B cell (primary cell): Measurements from ENCODE around the gene ZNF579. TPM values are rescaled to one million over a fixed set of nuclear protein-coding genes. Genes with fewer than 3 reads are reported as not detected.

Experiments used
- ATAC-seq: fragments of 200-7000 bp; cut with Tn5 transposase; one replicate; pipeline ENCODE4 v1.10.0; 2021; ENCODE audit warnings: low read depth, mild to moderate bottlenecking, moderate number of reproducible peaks, moderate library complexity
- CTCF ChIA-PET: fragments of 350-600 bp; sonication (Branson Sonifier 250); formaldehyde crosslinking; loops from one replicate; lab custom pipeline; 2021; ENCODE audit warnings: antibody characterized with exemption, inconsistent platforms; lab: Charles Lee
- POLR2A ChIA-PET: fragments of 350-600 bp; sonication (Branson Sonifier 250); formaldehyde crosslinking; loops from one replicate; lab custom pipeline; 2021; ENCODE audit warnings: antibody characterized with exemption; lab: Charles Lee
- DNase-seq: peaks from one replicate; pipeline ENCODE4 v3.0.0; 2013
- H2AFZ ChIP-seq: 2 replicates; pipeline ENCODE4 v1.6.1; 2012; ENCODE audit warnings: mild to moderate bottlenecking, low read depth, low read length; ENCODE audit not compliant: insufficient read depth, poor library complexity, severe bottlenecking
- H3K27ac ChIP-seq, 2 donors: 1 replicate in 1 of 2; 2 replicates in 1 of 2; pipeline ENCODE4 v1.5.1; 2012 to 2013; ENCODE audit warnings: low read length in 2 of 2, mild to moderate bottlenecking in 2 of 2, moderate library complexity in 1 of 2
- H3K27me3 ChIP-seq, 4 experiments: fragments of 200-600 bp in 1 of 4; sonication (generic) in 1 of 4; replicated peaks in 1 of 4; 1 replicate in 2 of 4; 2 replicates in 2 of 4; pipeline versions ENCODE4 v1.6.1 to v1.7.0; 2013 to 2016; ENCODE audit warnings: low read length in 3 of 4, mild to moderate bottlenecking in 2 of 4, mixed read lengths in 1 of 4, moderate library complexity in 1 of 4; ENCODE audit not compliant: insufficient read depth in 4 of 4, control insufficient read depth in 3 of 4; ENCODE audit errors: control extremely low read depth in 1 of 4
- H3K36me3 ChIP-seq, 2 experiments: replicated peaks in 1 of 2; 1 replicate in 1 of 2; 2 replicates in 1 of 2; pipeline versions ENCODE4 v1.6.1 to v1.7.1; 2013; ENCODE audit warnings: low read length in 1 of 2; ENCODE audit not compliant: insufficient read depth in 2 of 2, control insufficient read depth in 1 of 2; ENCODE audit errors: control extremely low read depth in 1 of 2, extremely low read depth in 1 of 2
- H3K4me1 ChIP-seq, 2 donors: fragments of 200-600 bp in 1 of 2; sonication (generic) in 1 of 2; 1 replicate in 1 of 2; 2 replicates in 1 of 2; pipeline versions ENCODE4 v1.5.1 to v1.6.1; 2013 to 2017; ENCODE audit warnings: low read length in 2 of 2; ENCODE audit not compliant: control insufficient read depth in 2 of 2, insufficient read depth in 2 of 2
- H3K4me2 ChIP-seq: replicated peaks from 2 replicates; pipeline ENCODE3; 2012; ENCODE audit warnings: mild to moderate bottlenecking, low read depth, low read length; ENCODE audit not compliant: poor library complexity, severe bottlenecking
- H3K4me3 ChIP-seq, 5 experiments: fragments of 200-600 bp in 1 of 5; sonication (generic) in 1 of 5; 1 replicate in 3 of 5; 2 replicates in 2 of 5; pipeline versions ENCODE4 v1.5.1 to v1.7.0; 2011 to 2016; ENCODE audit warnings: low read length in 4 of 5, mild to moderate bottlenecking in 4 of 5, low read depth in 2 of 5, control low read depth in 1 of 5, moderate library complexity in 1 of 5; ENCODE audit not compliant: insufficient read depth in 1 of 5; ENCODE audit errors: control extremely low read depth in 1 of 5, extremely low read depth in 1 of 5
- H3K79me2 ChIP-seq: fragments of 200-600 bp; sonication (generic); one replicate; pipeline ENCODE4 v1.6.0; 2016; ENCODE audit warnings: low read length; ENCODE audit not compliant: control insufficient read depth, insufficient read depth
- H3K9ac ChIP-seq: fragments of 200-600 bp; sonication (generic); 2 replicates; pipeline ENCODE4 v1.6.1; 2017; ENCODE audit warnings: mild to moderate bottlenecking, low read length, moderate library complexity
- H3K9me3 ChIP-seq, 3 donors: one replicate each; pipeline versions ENCODE4 v1.6.1 to v1.7.1; 2013; ENCODE audit warnings: low read length in 2 of 3; ENCODE audit not compliant: control insufficient read depth in 2 of 3, insufficient read depth in 1 of 3; ENCODE audit errors: control extremely low read depth in 1 of 3
- H4K20me1 ChIP-seq: 2 replicates; pipeline ENCODE4 v1.6.0; 2012; ENCODE audit warnings: mild to moderate bottlenecking, low read length; ENCODE audit not compliant: insufficient read depth, control insufficient read depth, poor library complexity, severe bottlenecking
- H3K27ac Mint-ChIP-seq: one replicate; pipeline ENCODE4 v1.8.0; 2021; ENCODE audit warnings: mixed read lengths
- H3K27me3 Mint-ChIP-seq: one replicate; pipeline ENCODE4 v1.8.0; 2021; ENCODE audit warnings: mixed read lengths
- H3K4me1 Mint-ChIP-seq: one replicate; pipeline ENCODE4 v1.8.0; 2021; ENCODE audit warnings: mixed read lengths
- H3K4me3 Mint-ChIP-seq: one replicate; pipeline ENCODE4 v1.8.0; 2021; ENCODE audit warnings: mixed read lengths
- H3K9me3 Mint-ChIP-seq: one replicate; pipeline ENCODE4 v1.8.0; 2022; ENCODE audit warnings: mixed read lengths; ENCODE audit not compliant: insufficient read depth
- CTCF ChIP-seq: fragments of 200-600 bp; IDR thresholded peaks from one replicate; pipeline ENCODE4 v1.8.0; 2022; ENCODE audit warnings: antibody characterized with exemption, mild to moderate bottlenecking
- EZH2 ChIP-seq: IDR thresholded peaks from 2 replicates; pipeline ENCODE4 v1.6.1; 2012; ENCODE audit warnings: borderline replicate concordance, low read depth, mild to moderate bottlenecking, moderate library complexity, low read length; ENCODE audit not compliant: insufficient read depth, poor library complexity, severe bottlenecking
- WGBS: methylation state at CpG from one replicate; pipeline ENCODE4 v1.1.5; 2013; ENCODE audit warnings: missing lambda C conversion rate; ENCODE audit not compliant: insufficient coverage; 5-methylcytosine and 5-hydroxymethylcytosine counted together
- intact Hi-C: fragments of 100-400 bp; cut with micrococcal nuclease; formaldehyde crosslinking; loops from one replicate; pipeline ENCODE4 v1.10.0; 2022
- polyA plus RNA-seq: library from polyadenylated mRNA; depleted of rRNA; stranded (reverse); fragments of >200 nt; gene quantifications from 2 replicates; pipeline ENCODE4 v1.2.3, GENCODE V29; 2012
- total RNA-seq, 2 donors: library from RNA; stranded (reverse); fragments of 120-200 nt in 1 of 2; gene quantifications; 1 replicate in 1 of 2; 2 replicates in 1 of 2; pipeline versions ENCODE4 v1.2.3 to v1.2.4, GENCODE V29; 2013 to 2022

ZNF579 gene
- total and polyA plus RNA-seq, 2 donors (not counting 1 experiment from before 2014, with no cell fraction given), result 3.7 to 10.3 TPM

GRCh38 chr19:55539090-55539984 lies 41.3 kb downstream of the ZNF579 start:
- Mint-ChIP-seq H3K4me3 (no peak overlapping the region), H3K27me3 (peaks cover 8% of the 10 kb centered on the region), H3K9me3 (peaks cover 4% of the 10 kb centered on the region), H3K27ac (no peak overlapping the region), H3K4me1 (no peaks in the 10 kb centered on the region)
- Histone ChIP-seq H2AFZ (no peak overlapping the region), H3K9me3 (no peaks in the 10 kb centered on the region), H3K36me3 (no peaks in the 10 kb centered on the region), H3K9ac (no peak overlapping the region), H3K4me2 (no peak overlapping the region), H3K4me1 (no peaks in the 10 kb centered on the region), H4K20me1 (no peaks in the 10 kb centered on the region), H3K27ac (no peak overlapping the region), H3K27me3 (peaks cover 0 to 3% (median 0%) of the 10 kb centered on the region in 4 experiments), H3K79me2 (no peaks in the 10 kb centered on the region), H3K4me3 (no peak overlapping the region)
- DNase-seq (no peak), ATAC-seq (no peak)
- intact Hi-C loops, result no loop called here
- CTCF ChIA-PET, result no interaction called here
- WGBS, result 95% methylated on average over 33 of the region's 33 CpGs
- no peak for TF ChIP-seq CTCF
- TF ChIP-seq EZH2, result no peak
- POLR2A ChIA-PET, result no interaction called here

GRCh38 chr19:55538132-55538531 lies 42.5 kb downstream of the ZNF579 start:
- H3K9me3 Mint-ChIP-seq, result no peaks in the 10 kb centered on the region
- CTCF ChIA-PET, result no interaction called here

More at GRCh38 chr19:55538132-55538531, 42.5 kb downstream of the ZNF579 start:
- no peaks in the 10 kb centered on the region for H4K20me1 ChIP-seq
- no peaks in the 10 kb centered on the region for H3K9me3 ChIP-seq
- TF ChIP-seq EZH2, result no peak
- TF ChIP-seq CTCF, result no peak
- H3K27ac ChIP-seq, result no peak overlapping the region
- H3K79me2 ChIP-seq, result no peaks in the 10 kb centered on the region
- H3K27me3 Mint-ChIP-seq, result peaks cover 4% of the 10 kb centered on the region
- 89% methylated on average over 3 of the region's 5 CpGs for WGBS
- H2AFZ ChIP-seq, result no peak overlapping the region
- intact Hi-C loops, result no loop called here
- H3K4me2 ChIP-seq, result no peak overlapping the region
- H3K4me1 Mint-ChIP-seq, result no peaks in the 10 kb centered on the region
- H3K4me3 Mint-ChIP-seq, result no peak overlapping the region
- H3K4me1 ChIP-seq, result no peaks in the 10 kb centered on the region
- no peaks in the 10 kb centered on the region for H3K27me3 ChIP-seq
- POLR2A ChIA-PET, result no interaction called here
- H3K9ac ChIP-seq, result no peak overlapping the region
- DNase-seq (no peak), ATAC-seq (no peak)
- no peak overlapping the region for H3K4me3 ChIP-seq
- H3K36me3 ChIP-seq, result no peaks in the 10 kb centered on the region
- H3K27ac Mint-ChIP-seq, result no peak overlapping the region
